NCI-H2107 treated with DMSO at 0.1 percent for 48 hours (cell line): Measurements from ENCODE around the gene UTP25.
"Not testable (repeated sequence)": the region's sequence is repeated elsewhere in the genome, so short reads cannot be mapped to it uniquely, and the experiment has no call there.

ENCODE experiments used
- DNase-seq: peaks from one replicate; lab custom pipeline; 2025; ENCODE audit not compliant: unreplicated experiment; lab: John Stamatoyannopoulos, UW

UTP25 gene

GRCh38 chr1:209827384-209828262 lies at the start of gene UTP25:
Gene UTP25, plus strand, starts transcription at chr1:209827972. Its CDS starts 92 bp downstream, at chr1:209828064.
- DNase-seq: peak; percentile 95

GRCh38 chr1:209778102-209778501 lies 49.7 kb upstream of the UTP25 start:
- DNase-seq: no peak

GRCh38 chr1:209780268-209780667 lies 47.5 kb upstream of the UTP25 start:
- DNase-seq: no peak

- no peak for DNase-seq
Measured at GRCh38 chr1:209783386-209783785, 44.4 kb upstream of the UTP25 start.

GRCh38 chr1:209784265-209785169 lies 43.3 kb upstream of the UTP25 start, which contains the start of gene C1orf74:
Gene C1orf74, minus strand, starts transcription at chr1:209784559. Its CDS starts 925 bp downstream, at chr1:209783634.
- DNase-seq: peak; percentile 99

GRCh38 chr1:209785592-209785991 lies 42.2 kb upstream of the UTP25 start:
- DNase-seq: no peak

- no peak for DNase-seq
Measured at GRCh38 chr1:209786146-209786545, 41.6 kb upstream of the UTP25 start.

- no peak for DNase-seq
Measured at GRCh38 chr1:209787551-209787950, 40.2 kb upstream of the UTP25 start.

- no peak for DNase-seq
Measured at GRCh38 chr1:209789245-209789644, 38.5 kb upstream of the UTP25 start.

- no peak for DNase-seq
Measured at GRCh38 chr1:209790286-209791193, 37.2 kb upstream of the UTP25 start.

GRCh38 chr1:209791920-209792319 lies 35.9 kb upstream of the UTP25 start:
- DNase-seq: no peak

- not testable (repeated sequence) for DNase-seq
Measured at GRCh38 chr1:209793711-209794110, 34.1 kb upstream of the UTP25 start.

- DNase-seq: no peak
Measured at GRCh38 chr1:209797978-209798639, 29.7 kb upstream of the UTP25 start.

- DNase-seq: peak; percentile 38
Measured at GRCh38 chr1:209800984-209801834, 26.6 kb upstream of the UTP25 start.

- peak; percentile 82 for DNase-seq
Measured at GRCh38 chr1:209802117-209802779, 25.5 kb upstream of the UTP25 start.

- DNase-seq: peak; percentile 82
Measured at GRCh38 chr1:209802780-209803152, 25.0 kb upstream of the UTP25 start.

- DNase-seq: no peak
Measured at GRCh38 chr1:209803568-209803967, 24.2 kb upstream of the UTP25 start.

- no peak for DNase-seq
Measured at GRCh38 chr1:209805341-209805781, 22.4 kb upstream of the UTP25 start.
